GM18873 (cell line): ENCODE data around the gene ZNF521.

Source experiments
- ATAC-seq: cut with Tn5 transposase; IDR thresholded peaks from one replicate; pipeline ENCODE4 v1.9.1; 2021; ENCODE audit warnings: mild to moderate bottlenecking, moderate library complexity, moderate number of reproducible peaks; ENCODE audit not compliant: unreplicated experiment, low FRiP score

Gene ZNF521

GRCh38 chr18:25137197-25137472, 214.8 kb downstream of the ZNF521 start:
- ATAC-seq, result no peak

GRCh38 chr18:25136416-25137196, 215.4 kb downstream of the ZNF521 start:
- no peak for ATAC-seq

- ATAC-seq, result no peak
Measured at GRCh38 chr18:25134861-25135260, 217.1 kb downstream of the ZNF521 start.

DNA sequence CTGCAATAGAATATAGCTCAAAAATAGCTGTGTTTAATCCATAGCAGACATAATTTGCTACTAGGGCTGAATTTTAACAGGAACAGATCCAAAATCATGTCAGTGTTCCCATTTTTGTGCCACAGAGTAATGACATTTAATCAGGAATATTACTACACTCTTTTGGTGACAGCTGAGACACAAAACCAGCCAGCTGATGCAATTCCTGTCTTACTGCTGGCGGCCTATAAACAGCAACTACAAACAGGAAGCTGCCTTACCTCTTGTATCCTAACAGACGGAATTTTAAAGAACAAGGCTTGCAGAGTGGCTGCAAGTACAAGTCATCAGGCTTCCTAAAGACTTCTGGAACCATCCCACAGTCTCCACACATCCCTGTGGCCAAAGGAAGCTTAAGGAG, 218.1 kb downstream of the ZNF521 start:
- ATAC-seq, result no peak

GRCh38 chr18:25132786-25133496, 219.0 kb downstream of the ZNF521 start:
- no peak for ATAC-seq

DNA sequence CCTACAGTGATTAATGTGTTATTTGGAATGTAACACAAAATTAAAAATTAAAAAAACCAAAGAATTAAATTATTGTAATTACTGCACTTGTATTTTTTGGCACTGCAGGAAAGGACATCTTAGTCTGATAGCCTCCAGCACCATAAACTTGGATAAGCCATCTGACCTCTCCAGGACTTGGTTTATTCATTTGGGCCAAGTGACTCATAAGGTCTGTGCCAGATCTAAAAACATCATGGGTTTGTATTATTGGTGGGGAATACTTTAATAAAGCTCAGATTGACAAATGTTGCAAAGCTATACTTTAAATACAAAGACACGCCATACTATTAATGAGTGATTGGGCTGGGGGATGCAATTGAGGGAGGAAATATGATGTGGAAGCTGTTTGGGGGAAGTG, 225.2 kb downstream of the ZNF521 start:
- no peak for ATAC-seq

GRCh38 chr18:25125680-25126079, 226.3 kb downstream of the ZNF521 start:
- no peak for ATAC-seq

DNA sequence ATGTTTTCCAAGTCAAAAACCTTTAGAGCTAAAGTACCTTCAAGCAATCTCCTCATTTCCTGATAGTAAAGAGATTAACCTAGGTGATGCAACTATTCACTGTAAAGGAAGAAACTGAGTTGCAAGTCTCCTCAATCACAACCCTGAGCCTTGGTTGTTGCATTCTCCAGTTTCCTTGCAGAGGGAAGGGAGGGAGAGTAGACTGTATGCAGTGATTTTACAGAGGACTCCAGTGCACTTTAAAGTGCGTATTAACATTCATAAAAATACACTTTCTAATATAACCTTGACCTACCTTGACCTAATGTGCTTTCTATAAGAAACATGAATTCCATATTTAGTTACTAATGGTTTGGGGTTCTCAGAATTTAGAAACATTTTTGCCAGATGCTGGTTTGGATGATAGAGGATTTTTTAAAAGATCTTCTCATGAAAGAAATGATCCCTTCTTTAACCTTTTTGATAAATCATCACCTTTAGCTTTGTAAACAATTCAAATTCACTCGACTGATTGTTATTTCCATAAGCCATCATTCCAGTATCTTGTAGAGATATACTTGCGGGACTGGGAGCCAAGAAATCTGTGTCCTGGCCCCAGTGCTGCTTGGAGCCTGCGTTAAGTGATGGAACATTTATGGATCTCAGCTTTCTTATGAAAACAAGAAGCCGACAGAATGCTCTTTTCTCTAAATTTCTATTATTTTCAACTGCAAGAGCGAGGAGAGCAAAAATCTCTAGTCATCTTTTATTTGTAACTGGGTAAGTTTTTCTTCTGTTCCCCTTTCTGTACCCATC, 228.3 kb downstream of the ZNF521 start:
- no peak for ATAC-seq

GRCh38 chr18:25121442-25121841, 230.5 kb downstream of the ZNF521 start:
- ATAC-seq, result no peak

- no peak for ATAC-seq
Measured at GRCh38 chr18:25113566-25113965, 238.4 kb downstream of the ZNF521 start.

DNA sequence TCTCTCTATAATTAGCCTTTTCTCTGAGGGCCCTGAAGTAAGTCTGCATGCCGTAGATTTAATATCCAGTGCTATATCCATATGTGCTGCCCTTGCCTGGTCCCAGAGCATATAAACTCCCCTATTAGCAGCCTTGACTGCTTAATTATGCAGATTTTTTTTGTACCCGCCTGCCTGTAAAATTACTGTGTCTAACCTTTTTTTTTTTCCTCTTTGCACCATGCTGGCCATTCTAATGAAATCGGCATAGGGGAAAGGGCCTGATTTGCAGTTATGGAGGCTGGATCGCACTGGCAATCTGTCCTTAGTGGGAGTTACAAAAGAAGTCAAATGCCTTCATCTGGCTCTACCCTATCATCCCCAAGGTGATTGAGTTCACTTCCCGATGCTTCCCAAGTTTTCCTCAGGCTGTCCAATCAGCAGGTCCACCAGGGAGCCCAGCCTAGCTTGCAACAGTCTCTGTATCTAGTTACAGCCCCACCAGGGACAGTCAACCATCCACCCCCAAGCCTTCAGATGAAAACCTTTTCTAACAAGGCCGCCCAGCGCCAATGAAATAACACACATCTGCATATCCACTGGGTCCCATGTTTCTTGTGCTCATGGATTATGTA, 239.0 kb downstream of the ZNF521 start:
- ATAC-seq, result no peak

- ATAC-seq, result no peak
Measured at GRCh38 chr18:25111377-25112288, 240.3 kb downstream of the ZNF521 start.

GRCh38 chr18:25109484-25109883, 242.5 kb downstream of the ZNF521 start:
- ATAC-seq, result no peak

DNA sequence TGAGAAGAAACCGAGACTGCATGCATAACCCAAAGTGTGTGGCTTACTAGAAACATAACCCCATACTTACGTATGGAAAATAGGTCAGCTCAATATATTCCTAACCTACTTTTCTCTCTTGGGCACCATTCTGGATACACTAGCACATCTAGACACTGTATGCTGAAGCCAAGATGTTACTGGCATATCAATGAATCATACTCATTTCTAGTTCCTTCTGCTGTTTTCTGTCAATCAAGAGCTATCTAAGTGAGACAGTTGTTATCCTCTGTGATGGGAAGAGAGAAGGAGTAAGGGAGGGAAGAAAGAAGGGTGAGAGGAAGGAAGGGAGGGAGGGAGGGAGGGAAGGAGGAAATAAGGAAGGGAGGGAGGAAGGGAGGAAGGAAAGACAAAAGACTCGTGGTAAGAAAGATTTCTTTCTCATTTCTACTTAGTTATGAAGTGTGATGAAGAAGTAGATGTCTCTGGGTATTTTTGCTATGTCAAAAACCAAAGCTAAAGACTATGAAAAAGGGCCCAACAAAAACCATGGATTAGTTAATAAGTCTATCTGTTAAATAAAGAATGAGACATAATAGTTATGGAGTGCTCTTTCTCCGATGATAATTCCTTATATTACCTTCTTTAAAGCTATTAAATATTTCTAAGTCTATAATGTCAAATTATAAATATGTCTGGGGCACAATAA, 248.4 kb downstream of the ZNF521 start:
- no peak for ATAC-seq

DNA sequence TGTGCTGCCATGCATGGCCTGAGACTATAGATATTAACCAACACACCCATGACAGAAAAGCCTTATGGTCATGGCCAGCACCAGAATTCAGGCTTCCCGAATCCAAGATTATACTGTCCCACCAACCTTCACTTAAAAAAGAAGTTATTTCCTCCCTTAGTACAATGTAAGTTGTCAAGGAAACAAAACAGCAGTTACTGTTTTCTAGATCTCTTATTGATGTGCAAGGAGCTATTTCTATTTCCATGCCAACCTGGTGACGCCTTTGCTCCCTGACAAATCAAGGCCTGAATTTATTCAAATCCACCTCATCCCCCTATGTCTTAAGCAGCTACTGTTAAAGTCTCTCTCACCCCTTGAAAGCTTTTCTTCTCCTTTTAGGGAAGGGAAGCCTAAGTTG, 249.3 kb downstream of the ZNF521 start:
- no peak for ATAC-seq

DNA sequence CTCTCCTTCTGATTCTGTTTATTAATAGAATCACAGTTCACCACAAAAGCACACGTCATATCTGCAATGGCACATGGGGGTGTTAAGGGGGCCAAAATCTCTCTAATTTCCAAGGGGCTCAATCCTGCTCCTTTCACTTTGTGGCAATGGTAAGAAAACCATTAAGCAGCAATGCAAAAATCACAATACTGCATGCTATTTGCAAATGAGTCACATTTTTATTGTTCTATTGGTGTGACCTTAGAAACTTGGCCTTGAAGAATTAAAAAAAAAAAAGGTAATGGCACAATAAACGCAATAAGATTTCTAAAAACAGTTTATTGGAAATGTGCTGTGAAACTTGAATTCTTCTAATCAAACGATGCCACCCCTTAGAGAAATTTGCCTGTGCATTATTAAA, 251.5 kb downstream of the ZNF521 start:
- ATAC-seq, result no peak

DNA sequence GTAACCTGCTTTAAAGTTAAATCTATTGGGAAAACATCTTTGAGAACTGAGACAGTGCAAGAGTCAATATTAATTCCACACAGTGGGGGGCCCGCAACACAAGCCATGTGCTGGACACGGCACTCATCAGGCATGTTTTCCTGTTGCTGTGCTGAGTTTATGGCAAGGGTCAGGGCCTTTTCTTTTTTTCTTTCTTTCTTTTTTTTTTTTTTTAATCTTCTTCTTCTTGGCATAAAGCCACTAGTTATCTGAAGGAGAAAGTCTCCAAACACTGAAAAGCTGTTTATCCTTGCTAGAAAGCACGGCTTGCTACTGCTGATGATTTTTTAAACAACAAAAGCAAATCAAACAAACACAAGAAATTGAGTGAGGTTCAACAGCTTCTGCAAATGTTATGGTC, 252.1 kb downstream of the ZNF521 start:
- ATAC-seq, result no peak

- ATAC-seq, result no peak
Measured at GRCh38 chr18:25097569-25098056, 254.4 kb downstream of the ZNF521 start.

DNA sequence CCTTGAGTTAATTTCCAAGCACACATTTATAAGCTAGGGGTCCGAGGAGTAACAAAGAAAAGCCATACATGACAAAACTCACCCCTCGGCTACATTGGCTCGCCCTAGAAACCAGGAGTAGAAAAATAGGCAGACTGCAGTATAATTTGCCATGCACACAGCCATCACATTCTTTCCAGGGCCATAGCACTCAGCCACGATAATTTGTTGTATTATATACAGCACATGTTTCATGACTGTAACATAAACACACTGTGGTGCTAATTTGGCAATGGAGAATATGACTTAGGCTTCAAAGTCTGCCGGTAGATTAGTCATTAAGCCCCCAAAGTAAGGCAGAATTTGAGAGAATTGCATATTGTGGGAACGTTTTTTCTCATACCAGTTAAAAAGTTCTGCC, 254.9 kb downstream of the ZNF521 start:
- ATAC-seq, result no peak
